Measurements from ENCODE around the gene DNAH6.

DNA sequence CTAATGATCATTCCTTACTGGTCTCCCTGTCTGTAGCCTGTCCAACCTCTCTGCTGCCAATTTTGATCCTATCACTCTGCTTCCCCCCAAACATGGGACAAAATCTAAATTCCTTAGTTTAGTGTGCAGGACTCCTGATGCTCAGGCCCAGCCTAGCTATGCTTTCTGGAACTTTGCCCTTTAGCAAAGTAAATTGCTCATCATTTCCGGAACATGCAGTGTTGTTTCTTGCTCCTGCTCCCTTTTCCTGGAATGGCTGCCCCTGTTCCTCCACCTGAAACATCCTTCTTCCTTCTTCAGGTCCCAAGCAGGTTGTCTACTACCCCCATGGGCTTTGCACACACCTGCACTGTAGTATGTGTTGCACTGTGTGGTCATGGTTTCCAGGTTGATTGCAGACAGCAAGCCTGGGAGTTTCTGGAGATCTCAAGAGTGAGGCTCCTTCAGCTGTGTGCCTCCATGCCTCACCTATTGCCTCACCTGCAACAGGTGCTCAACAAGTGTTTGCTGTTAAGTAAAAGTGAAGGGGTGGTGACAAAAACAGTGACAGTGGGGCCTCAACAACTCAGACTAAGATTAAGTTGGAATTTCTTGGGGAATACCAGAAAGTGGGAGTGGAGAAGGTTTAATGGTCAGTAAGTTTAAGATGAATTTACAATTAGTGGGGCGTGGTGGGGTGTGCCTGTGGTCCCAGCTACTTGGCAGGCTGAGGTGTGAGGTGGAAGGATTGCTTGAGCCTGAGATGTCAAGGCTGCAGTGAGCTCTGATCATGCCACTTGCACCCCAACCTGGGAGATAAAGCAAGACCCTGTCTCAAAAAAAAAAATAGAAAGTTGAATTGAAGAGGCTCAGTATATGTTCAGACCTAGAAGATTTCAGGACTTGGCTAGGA lies 120.0 kb downstream of the DNAH6 start:
- TF ChIP-seq WIZ (CRISPR knock-in tag; IDR thresholded peaks at IDR 0.05) = no peak
- no peak for TF ChIP-seq CEBPB (IDR thresholded peaks at IDR 0.05; ENCODE audit: borderline replicate concordance, low read depth, low read length)
- TF ChIP-seq, protein P1, sequence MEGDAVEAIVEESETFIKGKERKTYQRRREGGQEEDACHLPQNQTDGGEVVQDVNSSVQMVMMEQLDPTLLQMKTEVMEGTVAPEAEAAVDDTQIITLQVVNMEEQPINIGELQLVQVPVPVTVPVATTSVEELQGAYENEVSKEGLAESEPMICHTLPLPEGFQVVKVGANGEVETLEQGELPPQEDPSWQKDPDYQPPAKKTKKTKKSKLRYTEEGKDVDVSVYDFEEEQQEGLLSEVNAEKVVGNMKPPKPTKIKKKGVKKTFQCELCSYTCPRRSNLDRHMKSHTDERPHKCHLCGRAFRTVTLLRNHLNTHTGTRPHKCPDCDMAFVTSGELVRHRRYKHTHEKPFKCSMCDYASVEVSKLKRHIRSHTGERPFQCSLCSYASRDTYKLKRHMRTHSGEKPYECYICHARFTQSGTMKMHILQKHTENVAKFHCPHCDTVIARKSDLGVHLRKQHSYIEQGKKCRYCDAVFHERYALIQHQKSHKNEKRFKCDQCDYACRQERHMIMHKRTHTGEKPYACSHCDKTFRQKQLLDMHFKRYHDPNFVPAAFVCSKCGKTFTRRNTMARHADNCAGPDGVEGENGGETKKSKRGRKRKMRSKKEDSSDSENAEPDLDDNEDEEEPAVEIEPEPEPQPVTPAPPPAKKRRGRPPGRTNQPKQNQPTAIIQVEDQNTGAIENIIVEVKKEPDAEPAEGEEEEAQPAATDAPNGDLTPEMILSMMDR (CRISPR knock-in tag; IDR thresholded peaks at IDR 0.05) = no peak
- no peak for TF ChIP-seq ZNF674 (CRISPR knock-in tag; IDR thresholded peaks at IDR 0.05; ENCODE audit: low read depth)
- no peak for TF ChIP-seq ZNF543 (CRISPR knock-in tag; IDR thresholded peaks at IDR 0.05)
- TF ChIP-seq JUN (CRISPR knock-in tag; IDR thresholded peaks at IDR 0.05) = no peak
